ENCODE measurements around the gene RGS9BP.
"Not testable (repeated sequence)": the region's sequence is repeated elsewhere in the genome, so short reads cannot be mapped to it uniquely, and the experiment has no call there.

The RGS9BP gene

GRCh38 chr19:32651729-32652140 is 23.9 kb upstream of the RGS9BP start:
- H3K9ac ChIP-seq (ENCODE audit: low read depth, low read length), result 0 out of 2 replicates have a peak overlapping the region, but pooled peaks have one; percentile 2

GRCh38 chr19:32652331-32652730 is 23.3 kb upstream of the RGS9BP start:
- Histone ChIP-seq H3K9ac (ENCODE audit: low read depth, low read length) (0 out of 2 replicates have a peak overlapping the region, but pooled peaks have one; percentile 2), H3K36me3 (ENCODE audit: insufficient read depth, low read depth, low read length) (peaks cover 37% of the 10 kb centered on the region)
- H3K4me1 ChIP-seq (ENCODE audit: insufficient read depth, low read length); H3K27me3 ChIP-seq (ENCODE audit: insufficient read depth, low read length); H3K27ac ChIP-seq (ENCODE audit: low read length); H3K4me3 ChIP-seq (ENCODE audit: low read length); H3K9me3 ChIP-seq (ENCODE audit: insufficient read depth, low read depth, low read length): not testable (repeated sequence)

More at GRCh38 chr19:32651729-32652140, 23.9 kb upstream of the RGS9BP start:
- peak overlapping the region; percentile 49 for H3K27ac ChIP-seq (ENCODE audit: low read length)
- peaks cover 3% of the 10 kb centered on the region; the same call in 1 of the 2 replicates for H3K4me1 ChIP-seq (ENCODE audit: insufficient read depth, low read length)
- no peak overlapping the region for H3K4me3 ChIP-seq (ENCODE audit: low read length)
- H3K27me3 ChIP-seq (ENCODE audit: insufficient read depth, low read length), result no peaks in the 10 kb centered on the region
- peaks cover 39% of the 10 kb centered on the region for H3K36me3 ChIP-seq (ENCODE audit: insufficient read depth, low read depth, low read length)
- H3K9me3 ChIP-seq (ENCODE audit: insufficient read depth, low read depth, low read length), result no peaks in the 10 kb centered on the region

- Histone ChIP-seq H3K27ac (ENCODE audit: low read length) (no peak overlapping the region), H3K4me1 (ENCODE audit: insufficient read depth, low read length) (peaks cover 3% of the 10 kb centered on the region; the same call in 1 of the 2 replicates), H3K9ac (ENCODE audit: low read depth, low read length) (no peak overlapping the region; the same call in 1 of the 2 replicates), H3K9me3 (ENCODE audit: insufficient read depth, low read depth, low read length) (no peaks in the 10 kb centered on the region), H3K4me3 (ENCODE audit: low read length) (no peak overlapping the region), H3K36me3 (ENCODE audit: insufficient read depth, low read depth, low read length) (peaks cover 32% of the 10 kb centered on the region), H3K27me3 (ENCODE audit: insufficient read depth, low read length) (no peaks in the 10 kb centered on the region)
Measured at GRCh38 chr19:32652894-32653598, 22.6 kb upstream of the RGS9BP start.

- Histone ChIP-seq H3K4me3 (ENCODE audit: low read length) (no peak overlapping the region), H3K27me3 (ENCODE audit: insufficient read depth, low read length) (no peaks in the 10 kb centered on the region), H3K27ac (ENCODE audit: low read length) (no peak overlapping the region), H3K9me3 (ENCODE audit: insufficient read depth, low read depth, low read length) (no peaks in the 10 kb centered on the region), H3K36me3 (ENCODE audit: insufficient read depth, low read depth, low read length) (peaks cover 32% of the 10 kb centered on the region), H3K9ac (ENCODE audit: low read depth, low read length) (no peak overlapping the region; the same call in 1 of the 2 replicates), H3K4me1 (ENCODE audit: insufficient read depth, low read length) (peaks cover 3% of the 10 kb centered on the region; the same call in 1 of the 2 replicates)
Measured at GRCh38 chr19:32653599-32653915, 22.1 kb upstream of the RGS9BP start.

GRCh38 chr19:32656379-32656778 is 19.3 kb upstream of the RGS9BP start:
- H3K36me3 ChIP-seq (ENCODE audit: insufficient read depth, low read depth, low read length), result peaks cover 22% of the 10 kb centered on the region
- H3K9ac ChIP-seq (ENCODE audit: low read depth, low read length); H3K27ac ChIP-seq (ENCODE audit: low read length); H3K9me3 ChIP-seq (ENCODE audit: insufficient read depth, low read depth, low read length); H3K27me3 ChIP-seq (ENCODE audit: insufficient read depth, low read length); H3K4me3 ChIP-seq (ENCODE audit: low read length); H3K4me1 ChIP-seq (ENCODE audit: insufficient read depth, low read length): not testable (repeated sequence)

GRCh38 chr19:32658075-32658474 is 17.6 kb upstream of the RGS9BP start:
- Histone ChIP-seq H3K9ac (ENCODE audit: low read depth, low read length) (no peak overlapping the region), H3K9me3 (ENCODE audit: insufficient read depth, low read depth, low read length) (no peaks in the 10 kb centered on the region), H3K27ac (ENCODE audit: low read length) (no peak overlapping the region), H3K36me3 (ENCODE audit: insufficient read depth, low read depth, low read length) (peaks cover 20% of the 10 kb centered on the region), H3K4me3 (ENCODE audit: low read length) (no peak overlapping the region), H3K4me1 (ENCODE audit: insufficient read depth, low read length) (no peaks in the 10 kb centered on the region), H3K27me3 (ENCODE audit: insufficient read depth, low read length) (no peaks in the 10 kb centered on the region)

- H3K4me3 ChIP-seq (ENCODE audit: low read length), result no peak overlapping the region
- no peak overlapping the region for H3K27ac ChIP-seq (ENCODE audit: low read length)
- H3K4me1 ChIP-seq (ENCODE audit: insufficient read depth, low read length), result no peaks in the 10 kb centered on the region
- no peak overlapping the region for H3K9ac ChIP-seq (ENCODE audit: low read depth, low read length)
- no peaks in the 10 kb centered on the region for H3K27me3 ChIP-seq (ENCODE audit: insufficient read depth, low read length)
- H3K9me3 ChIP-seq (ENCODE audit: insufficient read depth, low read depth, low read length), result no peaks in the 10 kb centered on the region
- peaks cover 17% of the 10 kb centered on the region for H3K36me3 ChIP-seq (ENCODE audit: insufficient read depth, low read depth, low read length)
Measured at GRCh38 chr19:32658527-32658926, 17.1 kb upstream of the RGS9BP start.

GRCh38 chr19:32661318-32661717 is 14.3 kb upstream of the RGS9BP start:
- Histone ChIP-seq H3K4me3 (ENCODE audit: low read length) (no peak overlapping the region), H3K27ac (ENCODE audit: low read length) (no peak overlapping the region), H3K27me3 (ENCODE audit: insufficient read depth, low read length) (no peaks in the 10 kb centered on the region), H3K36me3 (ENCODE audit: insufficient read depth, low read depth, low read length) (peaks cover 17% of the 10 kb centered on the region), H3K4me1 (ENCODE audit: insufficient read depth, low read length) (no peaks in the 10 kb centered on the region), H3K9ac (ENCODE audit: low read depth, low read length) (no peak overlapping the region), H3K9me3 (ENCODE audit: insufficient read depth, low read depth, low read length) (no peaks in the 10 kb centered on the region)

GRCh38 chr19:32662186-32662585 is 13.5 kb upstream of the RGS9BP start:
- H3K4me3 ChIP-seq (ENCODE audit: low read length), result no peak overlapping the region
- no peaks in the 10 kb centered on the region for H3K27me3 ChIP-seq (ENCODE audit: insufficient read depth, low read length)
- peaks cover 15% of the 10 kb centered on the region for H3K36me3 ChIP-seq (ENCODE audit: insufficient read depth, low read depth, low read length)
- H3K9ac ChIP-seq (ENCODE audit: low read depth, low read length), result no peak overlapping the region
- no peaks in the 10 kb centered on the region for H3K9me3 ChIP-seq (ENCODE audit: insufficient read depth, low read depth, low read length)
- H3K4me1 ChIP-seq (ENCODE audit: insufficient read depth, low read length), result no peaks in the 10 kb centered on the region
- H3K27ac ChIP-seq (ENCODE audit: low read length), result no peak overlapping the region

GRCh38 chr19:32666084-32666483 is 9.6 kb upstream of the RGS9BP start:
- Histone ChIP-seq H3K36me3 (ENCODE audit: insufficient read depth, low read depth, low read length) (0 out of 2 replicates have a peak, but pooled peaks cover 4% of the 10 kb centered on the region), H3K27me3 (ENCODE audit: insufficient read depth, low read length) (no peaks in the 10 kb centered on the region), H3K4me1 (ENCODE audit: insufficient read depth, low read length) (no peaks in the 10 kb centered on the region), H3K9ac (ENCODE audit: low read depth, low read length) (no peak overlapping the region), H3K4me3 (ENCODE audit: low read length) (no peak overlapping the region), H3K9me3 (ENCODE audit: insufficient read depth, low read depth, low read length) (no peaks in the 10 kb centered on the region), H3K27ac (ENCODE audit: low read length) (no peak overlapping the region)

- Histone ChIP-seq H3K27me3 (ENCODE audit: insufficient read depth, low read length) (peaks cover 8% of the 10 kb centered on the region), H3K4me1 (ENCODE audit: insufficient read depth, low read length) (no peaks in the 10 kb centered on the region), H3K9ac (ENCODE audit: low read depth, low read length) (no peak overlapping the region), H3K9me3 (ENCODE audit: insufficient read depth, low read depth, low read length) (no peaks in the 10 kb centered on the region), H3K4me3 (ENCODE audit: low read length) (no peak overlapping the region), H3K27ac (ENCODE audit: low read length) (no peak overlapping the region), H3K36me3 (ENCODE audit: insufficient read depth, low read depth, low read length) (0 out of 2 replicates have a peak, but pooled peaks cover 4% of the 10 kb centered on the region)
Measured at GRCh38 chr19:32669310-32669709, 6.3 kb upstream of the RGS9BP start.

GRCh38 chr19:32671883-32672593 is 3.6 kb upstream of the RGS9BP start:
- Histone ChIP-seq H3K9ac (ENCODE audit: low read depth, low read length) (no peak overlapping the region), H3K4me3 (ENCODE audit: low read length) (no peak overlapping the region), H3K4me1 (ENCODE audit: insufficient read depth, low read length) (no peaks in the 10 kb centered on the region), H3K27ac (ENCODE audit: low read length) (no peak overlapping the region), H3K27me3 (ENCODE audit: insufficient read depth, low read length) (peaks cover 27% of the 10 kb centered on the region), H3K9me3 (ENCODE audit: insufficient read depth, low read depth, low read length) (no peaks in the 10 kb centered on the region; the same call in 1 of the 2 replicates), H3K36me3 (ENCODE audit: insufficient read depth, low read depth, low read length) (no peaks in the 10 kb centered on the region)

Measured in iPS-20b (cell line).